ENCODE data around the gene SIK1.
"Not testable (repeated sequence)": the region's sequence is repeated elsewhere in the genome, so short reads cannot be mapped to it uniquely, and the experiment has no call there.

The SIK1 gene

GRCh38 chr21:43440835-43441727 is 14.2 kb upstream of the SIK1 start:
- not testable (repeated sequence) for DNase-seq (ENCODE audit: low read depth, low spot score)

GRCh38 chr21:43439316-43440075 is 12.6 kb upstream of the SIK1 start:
- not testable (repeated sequence) for H3K27ac ChIP-seq; DNase-seq (ENCODE audit: low read depth, low spot score)

More at GRCh38 chr21:43440835-43441727, 14.2 kb upstream of the SIK1 start:
- H3K27ac ChIP-seq = not testable (repeated sequence)

- not testable (repeated sequence) for H3K27ac ChIP-seq; DNase-seq (ENCODE audit: low read depth, low spot score)
These were observed 9.3 kb upstream of the SIK1 start for GRCh38 chr21:43436272-43436671.

GRCh38 chr21:43433340-43434136 is 6.6 kb upstream of the SIK1 start:
- DNase-seq (ENCODE audit: low read depth, low spot score) = not testable (repeated sequence)

GRCh38 chr21:43430830-43431416 is 4.0 kb upstream of the SIK1 start:
- H3K27ac ChIP-seq; DNase-seq (ENCODE audit: low read depth, low spot score): not testable (repeated sequence)

More at GRCh38 chr21:43433340-43434136, 6.6 kb upstream of the SIK1 start:
- H3K27ac ChIP-seq = not testable (repeated sequence)

- H3K27ac ChIP-seq; DNase-seq (ENCODE audit: low read depth, low spot score): not testable (repeated sequence)
These were observed 2.0 kb upstream of the SIK1 start for GRCh38 chr21:43428964-43429363.

- not testable (repeated sequence) for DNase-seq (ENCODE audit: low read depth, low spot score); H3K27ac ChIP-seq
These were observed 270 bp upstream of the SIK1 start for GRCh38 chr21:43427242-43427559.

- not testable (repeated sequence) for DNase-seq (ENCODE audit: low read depth, low spot score); H3K27ac ChIP-seq
These were observed 927 bp downstream of the SIK1 start for GRCh38 chr21:43426004-43426403.

- DNase-seq (ENCODE audit: low read depth, low spot score); H3K27ac ChIP-seq: not testable (repeated sequence)
These were observed 7.5 kb downstream of the SIK1 start for GRCh38 chr21:43419475-43419874.

GRCh38 chr21:43414576-43414975 is 12.4 kb downstream of the SIK1 start:
- DNase-seq (ENCODE audit: low read depth, low spot score); H3K27ac ChIP-seq: not testable (repeated sequence)

- not testable (repeated sequence) for DNase-seq (ENCODE audit: low read depth, low spot score); H3K27ac ChIP-seq
These were observed 14.7 kb downstream of the SIK1 start for GRCh38 chr21:43412020-43412788.

- not testable (repeated sequence) for H3K27ac ChIP-seq
These were observed 16.4 kb downstream of the SIK1 start for GRCh38 chr21:43410456-43411068.

GRCh38 chr21:43407139-43407538 is 19.8 kb downstream of the SIK1 start:
- H3K27ac ChIP-seq; DNase-seq (ENCODE audit: low read depth, low spot score): not testable (repeated sequence)

More at GRCh38 chr21:43410456-43411068, 16.4 kb downstream of the SIK1 start:
- not testable (repeated sequence) for DNase-seq (ENCODE audit: low read depth, low spot score)

- not testable (repeated sequence) for H3K27ac ChIP-seq; DNase-seq (ENCODE audit: low read depth, low spot score)
These were observed 22.5 kb downstream of the SIK1 start for GRCh38 chr21:43404450-43404849.

GRCh38 chr21:43403651-43404430 is 23.1 kb downstream of the SIK1 start:
- not testable (repeated sequence) for H3K27ac ChIP-seq; DNase-seq (ENCODE audit: low read depth, low spot score)

- not testable (repeated sequence) for H3K27ac ChIP-seq; DNase-seq (ENCODE audit: low read depth, low spot score)
These were observed 25.8 kb downstream of the SIK1 start for GRCh38 chr21:43401125-43401524.

- not testable (repeated sequence) for DNase-seq (ENCODE audit: low read depth, low spot score); H3K27ac ChIP-seq
These were observed 27.3 kb downstream of the SIK1 start for GRCh38 chr21:43399595-43400015.

GRCh38 chr21:43399136-43399535 is 27.8 kb downstream of the SIK1 start:
- not testable (repeated sequence) for DNase-seq (ENCODE audit: low read depth, low spot score); H3K27ac ChIP-seq
